HEK293T (cell line): ENCODE data around the gene KNTC1.
"Not testable (repeated sequence)": the region's sequence is repeated elsewhere in the genome, so short reads cannot be mapped to it uniquely, and the experiment has no call there.

Source experiments
- ARNT ChIP-seq: fragments of 450-650 bp; IDR thresholded peaks from 2 replicates; pipeline ENCODE4 v1.6.1; 2017; ENCODE audit warnings: mild to moderate bottlenecking
- BHLHE40 ChIP-seq: fragments of 450-650 bp; IDR thresholded peaks from 2 replicates; pipeline ENCODE4 v1.6.1; 2016; ENCODE audit warnings: mild to moderate bottlenecking, moderate library complexity, borderline replicate concordance
- FOXK2 ChIP-seq: fragments of 450-650 bp; IDR thresholded peaks from 2 replicates; pipeline ENCODE4 v1.6.1; 2016; ENCODE audit warnings: mild to moderate bottlenecking
- FOXM1 ChIP-seq: fragments of 450-650 bp; IDR thresholded peaks from 2 replicates; pipeline ENCODE4 v1.6.1; 2017; ENCODE audit warnings: mild to moderate bottlenecking, borderline replicate concordance
- HDGF ChIP-seq: fragments of 450-650 bp; IDR thresholded peaks from 2 replicates; pipeline ENCODE4 v1.6.1; 2017; ENCODE audit warnings: antibody characterized with exemption, borderline replicate concordance
- SUZ12 ChIP-seq: fragments of 450-650 bp; IDR thresholded peaks from 2 replicates; pipeline ENCODE4 v1.6.1; 2016; ENCODE audit warnings: mild to moderate bottlenecking

- TF ChIP-seq SUZ12, FOXM1, HDGF, FOXK2, BHLHE40, ARNT: not testable (repeated sequence)
These were observed 39.8 kb downstream of the KNTC1 start for GRCh38 chr12:122566816-122567215.
